SK-N-SH (cell line): Measurements from ENCODE around the gene COBLL1. TPM values are rescaled to one million over a fixed set of nuclear protein-coding genes. Genes with fewer than 3 reads are reported as not detected.

Experiments used
- CTCF ChIA-PET: fragments of 300-600, 350-600 bp; formaldehyde crosslinking; extraction: SDS; loops from one replicate; lab custom pipeline; 2021; lab: Yijun Ruan, JAX
- POLR2A ChIA-PET: fragments of 350-600 bp; sonication (Branson Sonifier 250); formaldehyde crosslinking; extraction: SDS; loops from one replicate; lab custom pipeline; 2020; ENCODE audit warnings: antibody characterized with exemption, inconsistent platforms; lab: Yijun Ruan, JAX
- DNase-seq: peaks from one replicate; pipeline ENCODE4 v3.0.0; 2012
- H2AFZ ChIP-seq: fragments of 200-600 bp; sonication (generic); 2 replicates; pipeline ENCODE4 v1.8.1; 2016; ENCODE audit warnings: antibody characterized with exemption, mild to moderate bottlenecking, low read depth
- H3F3A ChIP-seq: fragments of 200-600 bp; sonication (generic); replicated peaks from 2 replicates; pipeline ENCODE3; 2016; ENCODE audit warnings: antibody characterized with exemption, mild to moderate bottlenecking; ENCODE audit not compliant: insufficient read depth
- H3K27ac ChIP-seq, 2 experiments: fragments of 200-500 bp in 1 of 2; fragments of 200-600 bp in 1 of 2; sonication (Bioruptor generic) in 1 of 2; sonication (generic), shearing (Covaris generic) in 1 of 2; 2 replicates each; pipeline versions ENCODE4 v1.5.1 to v1.6.1; 2014 to 2016; ENCODE audit warnings: low read depth in 2 of 2, inconsistent platforms in 1 of 2, low read length in 1 of 2, mild to moderate bottlenecking in 1 of 2, mixed read lengths in 1 of 2
- H3K27me3 ChIP-seq: fragments of 200-600 bp; sonication (generic), shearing (Covaris generic); 2 replicates; pipeline ENCODE4 v1.6.1; 2016; ENCODE audit warnings: mixed run types; ENCODE audit not compliant: insufficient read depth
- H3K36me3 ChIP-seq, 2 experiments: fragments of 200-500 bp in 1 of 2; fragments of 200-600 bp in 1 of 2; sonication (Bioruptor generic) in 1 of 2; sonication (generic) in 1 of 2; replicated peaks in 1 of 2; 2 replicates each; pipeline versions ENCODE3 to v1.5.1; 2014 to 2016; ENCODE audit warnings: low read length in 1 of 2, mild to moderate bottlenecking in 1 of 2; ENCODE audit not compliant: insufficient read depth in 2 of 2, control insufficient read depth in 1 of 2
- H3K4me1 ChIP-seq, 2 experiments: fragments of 200-500 bp in 1 of 2; fragments of 200-600 bp in 1 of 2; sonication (Bioruptor generic) in 1 of 2; sonication (generic), shearing (Covaris generic) in 1 of 2; 2 replicates each; pipeline versions ENCODE4 v1.5.1 to v1.6.1; 2014 to 2016; ENCODE audit warnings: low read depth in 1 of 2, low read length in 1 of 2, mixed run types in 1 of 2; ENCODE audit not compliant: insufficient read depth in 2 of 2, control insufficient read depth in 1 of 2
- H3K4me2 ChIP-seq: fragments of 200-600 bp; sonication (generic), shearing (Covaris generic); 2 replicates; pipeline ENCODE4 v1.6.1; 2017; ENCODE audit warnings: mixed run types
- H3K4me3 ChIP-seq, 2 experiments: fragments of 200-500 bp in 1 of 2; fragments of 200-600 bp in 1 of 2; sonication (Bioruptor generic) in 1 of 2; sonication (generic), shearing (Covaris generic) in 1 of 2; 2 replicates each; pipeline versions ENCODE4 v1.5.1 to v1.8.1; 2014 to 2016; ENCODE audit warnings: low read depth in 2 of 2, inconsistent platforms in 1 of 2, low read length in 1 of 2, mild to moderate bottlenecking in 1 of 2, mixed read lengths in 1 of 2, moderate library complexity in 1 of 2
- H3K79me2 ChIP-seq: fragments of 200-600 bp; sonication (generic); 2 replicates; pipeline ENCODE4 v1.8.1; 2017; ENCODE audit warnings: mild to moderate bottlenecking; ENCODE audit not compliant: insufficient read depth
- H3K9ac ChIP-seq: fragments of 200-600 bp; sonication (generic); 2 replicates; pipeline ENCODE4 v1.6.1; 2017; ENCODE audit warnings: mixed run types
- H3K9me2 ChIP-seq: fragments of 200-600 bp; sonication (generic); 2 replicates; pipeline ENCODE4 v1.6.1; 2017; ENCODE audit warnings: mixed run types
- H3K9me3 ChIP-seq: fragments of 200-600 bp; sonication (generic); 2 replicates; pipeline ENCODE4 v1.6.1; 2017; ENCODE audit warnings: mixed run types, mild to moderate bottlenecking, moderate library complexity
- H4K20me1 ChIP-seq: fragments of 200-600 bp; sonication (generic); 2 replicates; pipeline ENCODE4 v1.6.1; 2017; ENCODE audit warnings: mild to moderate bottlenecking, mixed run types; ENCODE audit not compliant: insufficient read depth
- CHD2 ChIP-seq: fragments of 150-350 bp; IDR thresholded peaks from 2 replicates; pipeline ENCODE4 v1.6.1; 2018; ENCODE audit warnings: low read length; ENCODE audit not compliant: partially characterized antibody
- ELF1 ChIP-seq: IDR thresholded peaks from 2 replicates; pipeline ENCODE4 v1.4.0; 2012
- EZH2phosphoT487 ChIP-seq: fragments of 200-600 bp; sonication (generic); IDR thresholded peaks from 2 replicates; pipeline ENCODE4 v1.6.1; 2017; ENCODE audit warnings: low read depth, mixed run types, mild to moderate bottlenecking, antibody characterized with exemption, moderate library complexity, borderline replicate concordance
- FOXM1 ChIP-seq: IDR thresholded peaks from 2 replicates; pipeline ENCODE4 v1.4.0; 2012; ENCODE audit warnings: low read depth, mild to moderate bottlenecking
- GABPA ChIP-seq: IDR thresholded peaks from 2 replicates; pipeline ENCODE4 v1.4.0; 2012; ENCODE audit warnings: low read depth, mild to moderate bottlenecking
- GATA2 ChIP-seq: sonication (generic); formaldehyde crosslinking; IDR thresholded peaks from 2 replicates; pipeline ENCODE4 v1.5.0; 2020; ENCODE audit warnings: mild to moderate bottlenecking, missing genetic modification reagents
- JUND ChIP-seq: IDR thresholded peaks from 2 replicates; pipeline ENCODE4 v1.4.0; 2012
- MEF2A ChIP-seq: IDR thresholded peaks from 2 replicates; pipeline ENCODE4 v1.4.0; 2012; ENCODE audit warnings: low read depth, borderline replicate concordance
- POLR2AphosphoS5 ChIP-seq: IDR thresholded peaks from 2 replicates; pipeline ENCODE4 v1.6.1; 2012; ENCODE audit warnings: low read depth, low read length
- RAD21 ChIP-seq: IDR thresholded peaks from 2 replicates; pipeline ENCODE4 v1.6.1; 2012; ENCODE audit warnings: mild to moderate bottlenecking, low read length
- RCOR1 ChIP-seq: fragments of 150-350 bp; IDR thresholded peaks from 2 replicates; pipeline ENCODE4 v1.6.1; 2017; ENCODE audit warnings: antibody characterized with exemption, low read length
- RXRA ChIP-seq: IDR thresholded peaks from 2 replicates; pipeline ENCODE4 v1.4.0; 2012; ENCODE audit warnings: low read depth, mild to moderate bottlenecking, borderline replicate concordance
- SMC3 ChIP-seq: IDR thresholded peaks from 2 replicates; pipeline ENCODE4 v1.6.1; 2012; ENCODE audit warnings: low read depth, low read length, improper control_type of control experiment
- TAF1 ChIP-seq: IDR thresholded peaks from 2 replicates; pipeline ENCODE4 v1.6.1; 2012; ENCODE audit warnings: low read depth, mild to moderate bottlenecking, low read length, moderate library complexity, borderline replicate concordance
- YY1 ChIP-seq: IDR thresholded peaks from 2 replicates; pipeline ENCODE4 v1.4.0; 2012; ENCODE audit warnings: low read depth, mild to moderate bottlenecking
- WGBS: methylation state at CpG from one replicate; pipeline ENCODE4 v1.1.6; 2017; ENCODE audit warnings: low lambda C conversion rate; 5-methylcytosine and 5-hydroxymethylcytosine counted together
- polyA plus RNA-seq, 3 experiments: library from polyadenylated mRNA; depleted of rRNA; stranded (reverse); fragments of >200 nt; gene quantifications; 2 replicates each; pipeline ENCODE4 v1.2.3, GENCODE V29; 2012
- TF ChIP-seq, protein P1 (sequence below): IDR thresholded peaks from 2 replicates; pipeline ENCODE4 v1.4.0; 2012; ENCODE audit warnings: low read depth, borderline replicate concordance
- TF ChIP-seq, protein P2 (sequence below): IDR thresholded peaks from 2 replicates; pipeline ENCODE4 v1.6.1; 2012; ENCODE audit warnings: mild to moderate bottlenecking, low read depth, low read length, moderate library complexity

COBLL1 gene
- polyA plus RNA-seq, 1 of the 3 experiments (the other 2 are of a cell fraction) = 3.1 TPM

DNA sequence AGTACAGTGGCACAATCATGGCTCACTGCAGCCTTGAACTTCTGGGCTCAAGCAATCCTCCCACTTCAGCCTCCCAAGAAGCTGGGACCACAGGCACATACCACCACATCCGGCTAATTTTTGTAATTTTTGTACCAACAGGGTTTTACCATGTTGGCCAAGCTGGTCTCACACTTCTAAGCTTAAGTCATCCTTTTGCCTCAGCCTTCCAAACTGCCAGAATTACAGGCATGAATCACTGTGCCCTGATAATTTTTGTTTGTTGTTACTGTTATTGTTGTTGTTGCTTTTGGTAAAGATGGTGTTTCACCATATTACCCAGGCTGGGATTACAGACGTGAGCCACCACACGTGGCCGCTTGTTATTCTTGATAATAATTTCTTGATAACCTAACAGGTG, 10.5 kb upstream of the COBLL1 start:
- H3K79me2 ChIP-seq = no peaks in the 10 kb centered on the region
- H3K4me1 ChIP-seq = peaks cover 0 to 14% of the 10 kb centered on the region in 2 experiments; a peak in 2 of 4 replicates
- no peaks in the 10 kb centered on the region; the same call in 1 of the 2 replicates for H3K9me3 ChIP-seq
- H3K4me2 ChIP-seq = no peak overlapping the region
- no peak for DNase-seq
- H3K9me2 ChIP-seq = no peaks in the 10 kb centered on the region
- H2AFZ ChIP-seq = no peak overlapping the region
- no peak for TF ChIP-seq YY1
- TF ChIP-seq GATA2 (CRISPR knock-in tag) = no peak
- TF ChIP-seq, protein P1, sequence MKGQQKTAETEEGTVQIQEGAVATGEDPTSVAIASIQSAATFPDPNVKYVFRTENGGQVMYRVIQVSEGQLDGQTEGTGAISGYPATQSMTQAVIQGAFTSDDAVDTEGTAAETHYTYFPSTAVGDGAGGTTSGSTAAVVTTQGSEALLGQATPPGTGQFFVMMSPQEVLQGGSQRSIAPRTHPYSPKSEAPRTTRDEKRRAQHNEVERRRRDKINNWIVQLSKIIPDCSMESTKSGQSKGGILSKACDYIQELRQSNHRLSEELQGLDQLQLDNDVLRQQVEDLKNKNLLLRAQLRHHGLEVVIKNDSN = no peak
- TF ChIP-seq JUND = no peak
- TF ChIP-seq POLR2AphosphoS5 = no peak
- no peak for TF ChIP-seq ELF1
- TF ChIP-seq EZH2phosphoT487 = no peak
- no peak for TF ChIP-seq TAF1
- TF ChIP-seq RXRA = no peak
- no peak for TF ChIP-seq MEF2A
- TF ChIP-seq GABPA = no peak
- no peak for TF ChIP-seq SMC3
- no peak for TF ChIP-seq RAD21
- no peak for TF ChIP-seq FOXM1
- TF ChIP-seq CHD2 = no peak
- peaks cover 3% of the 10 kb centered on the region for H3F3A ChIP-seq
- H4K20me1 ChIP-seq = no peaks in the 10 kb centered on the region
- no peak overlapping the region for H3K4me3 ChIP-seq
- no peaks in the 10 kb centered on the region for H3K27me3 ChIP-seq
- no peaks in the 10 kb centered on the region for H3K36me3 ChIP-seq
- POLR2A ChIA-PET = no interaction called here
- WGBS = 89% methylated on average over 4 of the region's 4 CpGs
- no peak overlapping the region for H3K27ac ChIP-seq
- CTCF ChIA-PET = interaction anchor here (1.3 kb wide), 1 partner anchor 10 kb away, joined by 4 read pairs; no protein-coding TSS in a partner anchor
- H3K9ac ChIP-seq = no peak overlapping the region

DNA sequence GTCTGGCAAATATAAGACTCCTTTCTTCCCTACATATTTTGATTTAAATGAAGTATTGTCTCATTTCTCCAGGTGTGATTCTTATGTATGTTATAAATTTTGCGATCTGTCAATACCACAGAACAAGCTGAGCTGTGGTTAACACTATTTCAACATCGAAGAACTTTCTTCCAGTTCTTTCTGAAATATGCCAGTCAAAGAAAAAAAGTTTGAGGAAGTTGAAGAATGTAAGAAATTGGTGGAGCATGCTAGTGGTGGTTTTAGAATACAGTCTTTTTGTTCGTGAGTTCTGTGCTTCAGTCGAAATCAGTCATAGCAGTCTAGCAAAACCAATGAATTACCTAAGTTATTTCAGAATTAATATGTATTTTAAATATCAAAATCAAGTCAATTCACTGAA, 8.6 kb upstream of the COBLL1 start:
- H3K9me3 ChIP-seq = no peaks in the 10 kb centered on the region
- H3K4me1 ChIP-seq = peaks cover 0 to 14% of the 10 kb centered on the region in 2 experiments; a peak in 2 of 4 replicates
- no peak overlapping the region for H3K9ac ChIP-seq
- no peaks in the 10 kb centered on the region for H3K27me3 ChIP-seq
- no peaks in the 10 kb centered on the region for H3K79me2 ChIP-seq
- no peak for DNase-seq
- no peak overlapping the region for H3K4me3 ChIP-seq
- no peaks in the 10 kb centered on the region for H3K36me3 ChIP-seq
- no peak overlapping the region for H3K27ac ChIP-seq
- H3F3A ChIP-seq = no peaks in the 10 kb centered on the region
- H3K4me2 ChIP-seq = no peak overlapping the region
- TF ChIP-seq, protein P2, sequence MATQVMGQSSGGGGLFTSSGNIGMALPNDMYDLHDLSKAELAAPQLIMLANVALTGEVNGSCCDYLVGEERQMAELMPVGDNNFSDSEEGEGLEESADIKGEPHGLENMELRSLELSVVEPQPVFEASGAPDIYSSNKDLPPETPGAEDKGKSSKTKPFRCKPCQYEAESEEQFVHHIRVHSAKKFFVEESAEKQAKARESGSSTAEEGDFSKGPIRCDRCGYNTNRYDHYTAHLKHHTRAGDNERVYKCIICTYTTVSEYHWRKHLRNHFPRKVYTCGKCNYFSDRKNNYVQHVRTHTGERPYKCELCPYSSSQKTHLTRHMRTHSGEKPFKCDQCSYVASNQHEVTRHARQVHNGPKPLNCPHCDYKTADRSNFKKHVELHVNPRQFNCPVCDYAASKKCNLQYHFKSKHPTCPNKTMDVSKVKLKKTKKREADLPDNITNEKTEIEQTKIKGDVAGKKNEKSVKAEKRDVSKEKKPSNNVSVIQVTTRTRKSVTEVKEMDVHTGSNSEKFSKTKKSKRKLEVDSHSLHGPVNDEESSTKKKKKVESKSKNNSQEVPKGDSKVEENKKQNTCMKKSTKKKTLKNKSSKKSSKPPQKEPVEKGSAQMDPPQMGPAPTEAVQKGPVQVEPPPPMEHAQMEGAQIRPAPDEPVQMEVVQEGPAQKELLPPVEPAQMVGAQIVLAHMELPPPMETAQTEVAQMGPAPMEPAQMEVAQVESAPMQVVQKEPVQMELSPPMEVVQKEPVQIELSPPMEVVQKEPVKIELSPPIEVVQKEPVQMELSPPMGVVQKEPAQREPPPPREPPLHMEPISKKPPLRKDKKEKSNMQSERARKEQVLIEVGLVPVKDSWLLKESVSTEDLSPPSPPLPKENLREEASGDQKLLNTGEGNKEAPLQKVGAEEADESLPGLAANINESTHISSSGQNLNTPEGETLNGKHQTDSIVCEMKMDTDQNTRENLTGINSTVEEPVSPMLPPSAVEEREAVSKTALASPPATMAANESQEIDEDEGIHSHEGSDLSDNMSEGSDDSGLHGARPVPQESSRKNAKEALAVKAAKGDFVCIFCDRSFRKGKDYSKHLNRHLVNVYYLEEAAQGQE = no peak
- no peak for TF ChIP-seq TAF1
- TF ChIP-seq RCOR1 = no peak
- 94% methylated on average over 4 of the region's 4 CpGs for WGBS
- H4K20me1 ChIP-seq = no peaks in the 10 kb centered on the region
- ChIA-PET POLR2A (no interaction called here), CTCF (interaction anchor here (0.8 kb wide), 1 partner anchor 9 kb away, joined by 5 read pairs; no protein-coding TSS in a partner anchor)
- no peaks in the 10 kb centered on the region for H3K9me2 ChIP-seq
- no peak overlapping the region for H2AFZ ChIP-seq
